Urinary bladder (tissue), 4 donors: Measurements from ENCODE around the gene AHNAK. TPM values are rescaled to one million over a fixed set of nuclear protein-coding genes. Genes with fewer than 3 reads are reported as not detected.

Experiments
- DNase-seq: peaks from one replicate; pipeline ENCODE4 v3.0.0-alpha.2; 2015; ENCODE audit errors: extremely low spot score
- H3K27ac ChIP-seq: one replicate; pipeline ENCODE4 v1.5.1; 2013; ENCODE audit warnings: low read depth, mild to moderate bottlenecking, moderate library complexity
- H3K36me3 ChIP-seq: one replicate; pipeline ENCODE4 v1.6.1; 2013; ENCODE audit warnings: mild to moderate bottlenecking, moderate library complexity; ENCODE audit not compliant: insufficient read depth
- H3K4me1 ChIP-seq: one replicate; pipeline ENCODE4 v1.6.1; 2013; ENCODE audit warnings: mild to moderate bottlenecking, moderate library complexity; ENCODE audit not compliant: insufficient read depth
- H3K4me3 ChIP-seq: one replicate; pipeline ENCODE4 v1.5.1; 2013; ENCODE audit warnings: low read depth, low read length
- WGBS: extraction: QIAGEN DNeasy Blood & Tissue Kit; methylation state at CpG from one replicate; pipeline ENCODE4 v1.1.7; 2013; 5-methylcytosine and 5-hydroxymethylcytosine counted together
- polyA plus RNA-seq: library from polyadenylated mRNA; stranded (reverse); fragments of 200-250 nt; gene quantifications from one replicate; pipeline ENCODE4 v1.2.3, GENCODE V29; 2013
- total RNA-seq: library from RNA; depleted of rRNA; stranded (reverse); fragments of >200 nt; gene quantifications from one replicate; pipeline ENCODE4 v1.2.3, GENCODE V29; 2014
- donor health status: healthy with polysubstance abuse.
- donor health status: healthy.

Gene AHNAK
- total and polyA plus RNA-seq, 2 donors: 200 to 554 TPM

DNA sequence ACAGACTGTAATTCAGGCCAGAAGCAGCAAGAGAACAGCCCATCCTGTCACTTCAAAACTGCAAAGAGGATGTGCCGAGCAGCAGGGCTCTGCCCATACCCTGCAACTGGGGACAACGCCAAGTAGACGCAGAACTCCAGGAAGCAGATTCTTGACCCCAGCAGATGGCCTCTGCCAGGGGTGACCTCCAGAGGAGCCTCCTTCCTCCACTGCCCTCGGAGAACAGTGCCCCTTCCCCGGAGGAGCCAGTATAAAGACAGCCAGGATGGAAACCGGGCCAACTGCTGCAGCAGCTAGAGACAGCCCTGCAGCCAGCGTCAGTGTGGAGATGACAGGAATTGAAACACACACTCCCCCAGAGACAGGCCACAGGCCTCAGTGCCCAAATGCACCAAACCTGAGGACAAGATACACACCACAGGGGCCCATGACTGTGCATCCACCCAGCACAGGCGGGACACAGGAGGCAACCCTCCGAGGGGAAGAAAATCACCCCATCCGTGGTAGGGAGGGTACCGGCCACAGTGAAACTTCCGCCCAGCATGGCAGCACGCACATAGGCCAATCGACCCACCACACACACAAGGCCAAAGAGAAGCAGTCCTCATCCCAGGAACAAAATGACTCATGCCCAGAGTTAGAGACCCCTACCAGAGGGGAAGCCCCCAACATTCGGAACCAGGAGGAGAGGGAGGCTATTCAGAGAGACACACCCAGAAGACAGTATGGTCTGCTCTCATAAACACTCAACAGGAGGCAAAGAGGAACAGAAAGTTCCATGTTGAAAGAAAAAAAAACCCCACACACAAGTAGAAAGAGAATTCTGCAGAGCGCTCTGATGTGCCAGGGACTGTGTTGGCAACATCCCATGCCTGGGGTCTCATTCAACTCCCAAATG, 5.6 kb downstream of the AHNAK start:
- H3K36me3 ChIP-seq: no peaks in the 10 kb centered on the region
- peak overlapping the region; percentile 44 for H3K27ac ChIP-seq
- no peak overlapping the region for H3K4me3 ChIP-seq
- DNase-seq: no peak
- peaks cover 10% of the 10 kb centered on the region for H3K4me1 ChIP-seq
- WGBS: 9% methylated on average over 16 of the region's 16 CpGs

DNA sequence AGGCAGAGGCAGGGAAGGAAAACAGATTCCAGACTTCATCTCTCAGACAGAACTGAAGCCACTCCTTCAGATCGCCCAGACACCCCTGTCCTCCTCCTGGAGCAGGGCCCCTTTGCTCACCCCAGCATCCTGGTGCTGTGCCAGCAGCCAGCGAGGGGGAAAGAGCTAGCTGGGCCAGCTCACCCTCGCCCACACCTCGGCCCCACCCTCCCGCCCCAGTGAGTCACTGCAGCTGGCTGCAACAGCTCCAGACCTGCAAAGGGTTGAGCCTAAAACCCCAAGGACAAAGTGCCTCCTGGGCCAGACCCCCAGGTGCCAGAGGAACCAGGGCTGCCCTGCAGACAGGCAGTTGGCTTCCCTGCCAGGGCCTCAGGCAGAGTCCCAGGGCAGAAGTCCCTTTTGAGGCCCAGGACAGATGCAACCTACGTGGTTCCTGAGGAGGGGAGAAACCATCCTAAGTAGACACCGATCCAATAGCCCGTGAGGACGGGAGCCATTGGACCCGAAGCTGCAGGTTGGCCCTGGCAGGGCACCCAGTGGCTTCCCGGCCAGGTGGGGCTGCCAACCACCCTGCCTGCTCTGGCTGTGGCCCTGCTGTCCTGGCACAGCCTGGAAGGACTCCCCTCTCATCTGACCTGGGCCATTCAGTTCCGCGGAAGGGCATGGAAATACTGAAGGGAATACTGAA, 7.2 kb downstream of the AHNAK start:
- 11% methylated on average over 13 of the region's 13 CpGs for WGBS
- H3K36me3 ChIP-seq: no peaks in the 10 kb centered on the region
- DNase-seq: peak; percentile 71
- peak overlapping the region; percentile 62 for H3K27ac ChIP-seq
- no peak overlapping the region for H3K4me3 ChIP-seq
- H3K4me1 ChIP-seq: peaks cover 10% of the 10 kb centered on the region

DNA sequence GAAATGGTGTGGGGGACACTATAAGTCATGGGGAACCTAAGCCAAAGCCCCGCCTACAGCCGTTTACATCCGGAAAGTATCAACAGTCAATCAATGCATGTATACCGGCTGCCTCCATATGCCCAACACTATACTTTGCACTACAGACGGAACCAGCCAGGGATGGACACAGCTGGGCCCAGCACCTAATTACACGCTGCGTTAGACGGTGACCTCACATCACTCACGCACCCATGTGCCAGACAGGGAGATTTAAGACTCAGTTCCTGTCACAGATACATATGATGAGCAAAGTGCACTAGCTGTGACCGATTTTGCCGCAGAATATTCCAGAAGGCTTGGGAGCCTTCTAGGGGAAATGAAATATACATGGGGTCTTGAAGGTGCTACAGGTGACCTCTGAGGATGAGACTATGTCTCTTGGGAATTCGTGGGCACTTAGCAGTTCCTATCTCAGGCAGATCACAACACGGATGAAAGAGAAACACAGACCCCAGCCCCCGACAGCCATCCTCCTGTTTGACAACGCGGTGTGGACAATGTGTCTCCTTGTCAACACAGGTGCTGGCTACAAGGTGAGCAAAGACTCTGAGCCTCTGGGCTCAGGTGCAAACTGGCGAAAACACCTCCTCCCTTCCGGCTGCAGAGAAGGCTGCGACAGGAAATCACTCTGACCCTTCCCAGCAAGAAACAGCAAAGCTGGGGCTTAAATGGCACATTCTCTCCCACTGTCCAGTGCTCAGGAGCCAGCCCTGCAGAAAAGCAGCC, 8.0 kb downstream of the AHNAK start:
- DNase-seq: peak; percentile 4
- peaks cover 10% of the 10 kb centered on the region for H3K4me1 ChIP-seq
- H3K36me3 ChIP-seq: no peaks in the 10 kb centered on the region
- 33% methylated on average over 19 of the region's 19 CpGs for WGBS
- no peak overlapping the region for H3K4me3 ChIP-seq
- H3K27ac ChIP-seq: peak overlapping the region; percentile 62

DNA sequence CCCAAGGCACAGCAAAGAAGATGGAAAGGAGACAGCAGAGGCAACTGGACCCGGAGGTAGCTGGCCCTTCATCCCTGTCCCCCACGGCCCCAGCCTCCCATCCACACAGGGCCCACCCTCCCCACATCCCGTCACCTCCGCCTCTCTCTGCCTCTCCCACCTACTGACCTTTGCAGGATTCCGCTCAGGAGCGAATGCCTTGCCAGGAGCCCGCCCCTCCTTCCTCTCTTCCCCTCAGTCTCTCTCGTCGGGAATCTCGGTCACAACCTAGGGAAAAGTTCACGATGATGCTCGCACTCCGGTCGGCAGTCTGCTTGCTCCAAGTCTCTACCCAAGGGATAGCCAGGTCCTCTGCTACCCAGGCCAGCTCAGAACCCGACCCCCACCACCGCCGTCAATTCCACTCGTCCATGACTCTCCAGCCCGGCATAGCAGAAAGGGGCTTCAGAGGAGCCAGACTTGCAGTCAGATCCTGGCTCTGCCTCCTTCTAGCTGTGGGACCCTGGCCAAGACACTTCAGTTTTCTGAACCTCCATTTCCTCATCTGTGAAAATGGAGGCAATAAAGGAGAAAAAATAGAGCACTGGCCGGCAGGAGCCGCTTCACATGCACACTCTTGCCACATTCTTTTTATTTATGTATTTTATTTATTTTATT, 10.2 kb downstream of the AHNAK start:
- WGBS: 49% methylated on average over 21 of the region's 21 CpGs
- no peak overlapping the region for H3K4me3 ChIP-seq
- peaks cover 10% of the 10 kb centered on the region for H3K4me1 ChIP-seq
- DNase-seq: no peak
- no peaks in the 10 kb centered on the region for H3K36me3 ChIP-seq
- H3K27ac ChIP-seq: no peak overlapping the region

DNA sequence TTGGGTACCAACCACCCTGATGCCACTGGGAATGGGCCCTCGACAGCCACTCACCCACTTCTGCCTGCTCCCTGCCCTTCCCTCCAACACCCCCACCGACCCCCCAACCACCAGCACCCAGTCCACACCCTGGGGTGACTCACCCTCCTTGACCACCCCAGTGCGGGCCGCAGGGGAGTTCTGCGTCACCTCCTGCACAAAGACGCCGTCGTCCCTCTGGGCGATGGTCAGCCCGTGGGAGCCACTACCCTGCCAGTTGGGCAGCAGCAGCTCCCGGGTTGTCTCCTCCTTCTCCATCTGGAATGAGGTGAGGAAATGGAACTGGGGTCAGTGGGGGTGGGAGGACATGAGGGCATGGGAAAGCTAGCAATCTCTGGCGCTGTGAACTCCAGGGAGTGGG, 10.8 kb downstream of the AHNAK start:
- Histone ChIP-seq H3K4me1 (peaks cover 10% of the 10 kb centered on the region), H3K36me3 (no peaks in the 10 kb centered on the region), H3K27ac (no peak overlapping the region), H3K4me3 (no peak overlapping the region)
- 82% methylated on average over 12 of the region's 12 CpGs for WGBS
- DNase-seq: no peak

DNA sequence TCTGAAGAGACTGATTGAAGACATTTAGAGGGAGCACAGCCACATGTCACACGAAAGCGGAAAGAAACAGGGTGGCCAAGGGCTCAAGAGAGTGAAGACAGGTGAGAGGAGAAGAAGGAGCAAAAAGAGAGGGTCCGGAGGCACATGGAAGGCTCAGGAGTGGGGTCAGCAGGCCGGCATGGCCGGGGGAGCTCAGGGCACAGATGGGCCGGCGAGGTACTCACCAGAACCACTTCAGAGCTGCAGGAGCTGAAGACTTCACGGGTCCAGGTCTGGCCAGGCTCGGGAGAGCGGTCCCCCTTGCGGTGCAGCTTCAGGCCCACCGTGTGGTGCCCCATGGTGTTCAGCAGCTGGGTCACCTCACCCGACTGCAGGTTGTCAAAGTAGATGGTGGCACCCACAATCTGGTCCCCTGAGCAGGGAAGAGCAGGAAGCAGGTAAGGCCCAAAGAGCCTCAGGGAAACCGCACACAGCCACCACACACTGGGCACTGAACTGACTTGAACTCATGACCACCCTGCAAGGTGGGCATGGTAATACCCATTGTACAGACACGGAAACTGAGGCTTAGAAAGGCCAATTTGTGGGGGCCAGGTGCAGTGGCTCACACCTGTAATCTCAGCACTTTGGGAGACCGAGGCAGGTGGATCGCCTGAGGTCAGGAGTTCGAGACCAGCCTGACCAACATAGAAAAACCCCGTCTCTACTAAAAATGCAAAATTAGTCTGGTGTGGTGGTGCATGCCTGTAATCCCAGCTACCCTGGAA, 11.6 kb downstream of the AHNAK start:
- DNase-seq: no peak
- Histone ChIP-seq H3K27ac (no peak overlapping the region), H3K4me1 (peaks cover 10% of the 10 kb centered on the region), H3K36me3 (no peaks in the 10 kb centered on the region), H3K4me3 (no peak overlapping the region)
- WGBS: 89% methylated on average over 19 of the region's 19 CpGs

DNA sequence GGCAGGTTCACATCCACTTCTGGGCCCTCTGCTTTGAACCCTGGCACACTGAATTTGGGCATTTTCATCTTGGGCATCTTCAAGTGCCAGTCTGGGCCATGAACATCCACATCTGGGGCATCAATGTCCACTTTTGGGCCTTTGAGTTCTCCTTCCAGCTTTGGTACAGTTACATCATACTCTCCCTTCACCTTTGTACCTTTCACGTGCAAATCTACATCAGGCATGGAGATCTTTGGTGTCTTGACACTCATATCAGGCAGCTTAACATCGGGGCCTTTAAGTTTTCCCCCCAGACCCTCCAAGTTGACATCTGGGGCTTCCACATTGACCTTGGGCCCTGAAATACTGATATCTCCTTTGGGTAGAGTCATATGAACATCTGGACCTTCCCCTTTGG, 14.5 kb downstream of the AHNAK start:
- H3K36me3 ChIP-seq: no peaks in the 10 kb centered on the region
- no peak overlapping the region for H3K27ac ChIP-seq
- 95% methylated on average over 2 of the region's 2 CpGs for WGBS
- no peaks in the 10 kb centered on the region for H3K4me1 ChIP-seq
- DNase-seq: no peak
- no peak overlapping the region for H3K4me3 ChIP-seq

DNA sequence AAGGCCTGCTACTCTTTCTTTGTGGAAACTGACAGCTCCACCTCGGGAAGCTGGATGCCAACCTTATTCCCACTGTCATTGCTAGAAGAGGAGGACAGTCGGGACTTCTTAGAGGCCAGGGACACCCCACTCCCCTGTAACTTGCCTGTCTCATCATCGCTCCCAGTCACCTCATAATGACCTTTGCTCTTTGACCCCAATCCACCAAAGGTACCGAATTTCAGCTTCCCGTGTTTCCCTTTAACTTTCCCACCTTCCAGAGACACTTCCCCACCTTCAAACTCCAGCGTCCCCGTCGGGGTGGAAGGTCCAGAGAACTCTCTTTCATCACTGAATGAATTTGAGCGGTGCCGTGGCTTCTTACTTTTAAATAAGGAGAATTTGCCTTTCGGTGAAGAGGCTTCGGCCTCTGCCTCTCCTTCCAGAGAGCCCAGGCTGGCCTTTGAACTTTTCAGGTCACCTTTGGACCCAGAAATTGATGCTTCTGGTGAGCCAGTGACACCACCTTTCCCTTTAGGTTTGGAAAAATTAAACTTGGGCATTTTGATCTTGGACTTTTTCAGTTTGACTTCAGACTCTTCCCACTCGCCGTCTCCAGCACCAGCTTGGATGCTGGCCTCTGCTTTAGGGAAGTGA, 29.8 kb downstream of the AHNAK start:
- no peak for DNase-seq
- Histone ChIP-seq H3K27ac (no peak overlapping the region), H3K36me3 (no peaks in the 10 kb centered on the region), H3K4me1 (no peaks in the 10 kb centered on the region), H3K4me3 (no peak overlapping the region)
- 81% methylated on average over 14 of the region's 14 CpGs for WGBS

DNA sequence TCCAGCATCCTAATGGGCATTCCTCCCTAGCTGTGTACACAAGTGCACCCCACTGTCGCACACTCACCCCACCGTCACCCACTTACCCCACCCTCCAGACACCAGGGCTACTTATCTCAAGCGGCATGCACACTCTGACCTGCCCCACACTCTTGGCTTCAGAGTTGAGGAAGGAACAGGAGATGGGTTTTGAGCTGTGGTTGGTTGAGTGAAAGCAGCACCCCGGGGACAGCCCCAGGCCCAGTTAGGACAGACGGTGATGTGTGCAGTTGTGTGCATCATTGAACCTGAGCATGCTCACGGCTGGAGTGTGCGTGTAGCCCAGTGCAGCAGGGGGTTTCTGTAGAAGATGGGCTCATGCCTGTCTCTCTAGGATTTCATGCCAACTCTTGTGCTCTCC, 32.5 kb downstream of the AHNAK start:
- no peak for DNase-seq
- no peak overlapping the region for H3K27ac ChIP-seq
- 85% methylated on average over 7 of the region's 7 CpGs for WGBS
- H3K4me1 ChIP-seq: no peaks in the 10 kb centered on the region
- no peak overlapping the region for H3K4me3 ChIP-seq
- no peaks in the 10 kb centered on the region for H3K36me3 ChIP-seq

DNA sequence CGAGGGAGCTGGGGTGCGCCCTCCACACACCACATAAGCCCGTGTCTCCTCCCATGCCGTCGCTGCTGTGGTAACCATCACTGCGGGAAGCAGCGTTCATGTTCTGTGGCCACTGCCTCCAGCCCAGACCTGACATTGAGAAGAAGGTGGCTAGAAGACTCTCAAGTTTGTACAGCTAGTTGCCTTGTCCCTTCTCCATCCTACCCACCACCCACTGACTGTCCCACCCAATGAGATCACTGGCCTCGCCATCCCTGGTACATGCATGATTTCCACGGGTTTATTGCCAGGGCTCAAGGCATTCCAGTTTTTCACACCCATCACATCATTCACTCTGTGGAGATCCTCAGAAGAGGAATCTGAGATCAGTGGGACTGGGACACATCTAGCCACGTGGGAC, 33.0 kb downstream of the AHNAK start:
- Histone ChIP-seq H3K36me3 (no peaks in the 10 kb centered on the region), H3K4me1 (no peaks in the 10 kb centered on the region), H3K27ac (no peak overlapping the region), H3K4me3 (no peak overlapping the region)
- no peak for DNase-seq
- WGBS: 90% methylated on average over 10 of the region's 10 CpGs

DNA sequence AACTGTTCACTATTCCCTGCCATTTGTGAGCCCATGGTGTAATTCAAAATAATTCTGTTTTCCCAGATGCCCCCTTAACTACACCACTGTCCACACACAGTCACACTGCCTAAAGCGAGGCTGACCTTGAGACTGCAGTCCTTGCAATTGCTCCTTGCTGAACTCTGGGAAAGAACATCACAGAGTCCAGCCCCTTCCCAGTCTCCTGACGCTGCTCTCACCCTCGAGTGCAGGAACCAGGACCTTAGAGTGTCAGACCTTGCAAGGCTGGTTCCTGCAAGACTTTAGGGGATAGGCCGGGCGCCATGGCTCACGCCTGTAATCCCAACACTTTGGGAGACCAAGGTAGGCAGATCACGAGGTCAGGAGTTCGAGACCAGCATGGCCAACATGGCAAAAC, 33.6 kb downstream of the AHNAK start:
- Histone ChIP-seq H3K27ac (no peak overlapping the region), H3K36me3 (no peaks in the 10 kb centered on the region), H3K4me1 (no peaks in the 10 kb centered on the region), H3K4me3 (no peak overlapping the region)
- no peak for DNase-seq
- WGBS: 71% methylated on average over 8 of the region's 8 CpGs

DNA sequence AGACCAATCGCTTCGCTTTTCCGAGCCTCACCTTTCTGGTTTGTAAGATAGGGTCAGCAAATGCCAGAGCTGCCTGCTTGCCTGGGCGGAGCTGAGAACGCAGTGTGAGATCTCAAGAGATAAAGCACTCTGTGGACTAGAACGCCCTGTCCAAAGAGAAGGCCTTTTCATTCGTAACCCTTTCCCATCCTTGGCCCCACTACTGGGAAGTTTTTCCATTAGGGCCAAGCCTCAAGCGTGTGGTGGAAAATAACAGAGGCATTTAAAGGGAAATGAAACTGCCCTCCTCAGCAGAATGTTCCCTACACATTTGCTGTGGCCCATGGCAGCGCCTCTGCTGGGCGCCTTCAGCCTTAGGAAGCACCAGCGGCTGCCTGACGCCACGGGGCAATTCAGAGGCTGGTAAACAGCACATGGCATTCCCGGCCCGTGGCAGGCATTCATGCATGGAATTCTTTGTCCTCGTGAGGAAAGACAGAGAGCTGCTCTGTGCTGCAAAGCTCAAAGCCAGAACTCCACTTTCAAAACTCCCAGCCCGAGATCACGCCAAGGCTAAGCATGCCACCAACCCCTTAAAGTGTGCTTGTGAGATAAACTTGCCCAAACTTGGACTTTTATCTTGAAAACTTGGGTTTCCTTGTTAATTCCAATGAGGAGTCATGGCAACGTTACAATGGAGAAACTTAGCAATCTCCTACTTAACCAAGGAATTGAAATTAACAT, 38.1 kb downstream of the AHNAK start:
- Histone ChIP-seq H3K4me3 (no peak overlapping the region), H3K36me3 (no peaks in the 10 kb centered on the region), H3K4me1 (no peaks in the 10 kb centered on the region), H3K27ac (peak overlapping the region; percentile 53)
- WGBS: 12% methylated on average over 19 of the region's 19 CpGs
- peak; percentile 45 for DNase-seq
